DND-41 (cell line): ENCODE data around the gene IQCK.

ENCODE experiments used
- CTCF ChIP-seq: IDR thresholded peaks from 2 replicates; pipeline ENCODE4 v1.5.1; 2012; ENCODE audit warnings: borderline replicate concordance, low read length, moderate library complexity, mild to moderate bottlenecking; ENCODE audit not compliant: poor library complexity, severe bottlenecking; ENCODE audit errors: extremely low read depth
- EZH2 ChIP-seq: IDR thresholded peaks from 3 replicates; pipeline ENCODE4 v1.6.1; 2012; ENCODE audit warnings: borderline replicate concordance, low read depth, mild to moderate bottlenecking, moderate library complexity, low read length, inconsistent platforms; ENCODE audit not compliant: severe bottlenecking

GRCh38 chr16:19716183-19716582 is 1.9 kb upstream of the IQCK start:
- no peak for TF ChIP-seq CTCF
- TF ChIP-seq EZH2 = no peak
